H1 (cell line): ENCODE measurements around the gene POLR3G. TPM values are rescaled to one million over a fixed set of nuclear protein-coding genes. Genes with fewer than 3 reads are reported as not detected.

Experiments
- GTF2F1 ChIP-seq: IDR thresholded peaks from 2 replicates; pipeline ENCODE4 v1.6.1; 2012; ENCODE audit warnings: low read depth, low read length, improper control_type of control experiment, borderline replicate concordance
- HDAC2 ChIP-seq, 2 experiments: fragments of 300-600 bp in 1 of 2; sonication (generic) in 1 of 2; IDR thresholded peaks; 2 replicates each; pipeline ENCODE4 v1.6.1; 2011 to 2012; ENCODE audit warnings: low read depth in 2 of 2, low read length in 2 of 2, mild to moderate bottlenecking in 2 of 2, moderate library complexity in 2 of 2, borderline replicate concordance in 1 of 2, inconsistent platforms in 1 of 2
- RBBP5 ChIP-seq: IDR thresholded peaks from 2 replicates; pipeline ENCODE4 v1.7.1; 2012; ENCODE audit warnings: low read depth, mild to moderate bottlenecking, inconsistent platforms, low read length, moderate library complexity, borderline replicate concordance
- RFX5 ChIP-seq: IDR thresholded peaks from 2 replicates; pipeline ENCODE4 v1.6.1; 2011; ENCODE audit warnings: low read depth, low read length, improper control_type of control experiment, borderline replicate concordance
- TCF12 ChIP-seq: IDR thresholded peaks from 2 replicates; pipeline ENCODE4 v1.6.1; 2011; ENCODE audit warnings: low read depth, mild to moderate bottlenecking, low read length
- TEAD4 ChIP-seq: IDR thresholded peaks from 2 replicates; pipeline ENCODE4 v1.6.1; 2012; ENCODE audit warnings: low read depth, low read length, inconsistent platforms, mixed read lengths
- polyA plus RNA-seq, 7 experiments: library from polyadenylated mRNA; depleted of rRNA in 3 of 7; stranded (reverse) in 5 of 7; unstranded in 2 of 7; fragments of >200 nt in 5 of 7; fragments of 200-250 nt in 2 of 7; gene quantifications; 1 replicate in 5 of 7; 2 replicates in 1 of 7; 4 replicates in 1 of 7; pipeline versions ENCODE4 v1.2.1 to v1.2.3, GENCODE V29; 2011 to 2013; ENCODE audit warnings: missing spikeins in 2 of 7, mixed read lengths in 2 of 7
- total RNA-seq: library from RNA; stranded (reverse); fragmentation: NEBNext Ultra II Directional; extraction: Animal tissue kit (Norgen Biotek cat#: 25700); gene quantifications from 2 replicates; pipeline ENCODE4 v1.2.1, GENCODE V29; 2021

Gene POLR3G
- total and polyA plus RNA-seq, 2 of the 8 experiments (the other 6 are each of a cell fraction or from before 2014, with no cell fraction given) = 119 to 179 TPM

DNA sequence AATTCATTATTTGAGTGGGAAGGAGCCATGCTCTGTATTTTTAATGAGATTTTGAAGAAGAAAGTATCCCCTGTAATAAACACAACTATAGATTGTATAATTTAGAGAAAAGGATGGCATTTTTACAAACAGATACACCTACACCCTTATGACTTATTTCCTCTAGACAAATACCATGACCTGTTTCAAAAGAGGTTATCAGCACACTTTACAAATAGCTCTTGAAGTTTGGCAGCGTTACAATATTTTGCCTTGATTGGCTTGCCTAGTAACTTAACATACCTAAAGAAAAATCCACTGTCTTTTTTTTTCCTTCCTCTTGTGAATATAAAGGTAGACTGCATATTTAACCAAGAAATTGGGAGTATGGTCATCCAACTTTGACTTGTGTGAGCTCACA is 36.6 kb upstream of the POLR3G start (continued):
- no peak for TF ChIP-seq HDAC2 (IDR thresholded peaks at IDR 0.05; ENCODE audit: borderline replicate concordance in 1 of 2, low read depth in 2 of 2, low read length in 2 of 2)
- TF ChIP-seq RFX5 = no peak
- TF ChIP-seq TEAD4 = no peak
- no peak for TF ChIP-seq RBBP5
- TF ChIP-seq TCF12 = no peak
- no peak for TF ChIP-seq GTF2F1
